IMR-90 (cell line): ENCODE data around the gene GNE. TPM values are rescaled to one million over a fixed set of nuclear protein-coding genes. Genes with fewer than 3 reads are reported as not detected.
"Not testable (repeated sequence)": the region's sequence is repeated elsewhere in the genome, so short reads cannot be mapped to it uniquely, and the experiment has no call there.

ENCODE experiments used
- ATAC-seq: fragments of 200-7000 bp; cut with Tn5 transposase; 2 replicates; pipeline ENCODE4 v1.9.1; 2020; ENCODE audit warnings: low read depth, mild to moderate bottlenecking, moderate library complexity
- BruUV-seq: library from RNA; stranded (reverse); fragments of 400-500 nt; replicated peaks from 2 replicates; lab custom pipeline; 2021; lab: Mats Ljungman, UMichigan
- CTCF ChIA-PET: fragments of 300-600 bp; formaldehyde crosslinking; extraction: SDS; loops from one replicate; lab custom pipeline; 2021; ENCODE audit warnings: antibody characterized with exemption; lab: Yijun Ruan, JAX
- POLR2A ChIA-PET: fragments of 300-600 bp; sonication (Branson Sonifier 250); formaldehyde crosslinking; loops from one replicate; lab custom pipeline; 2022; ENCODE audit warnings: antibody characterized with exemption; ENCODE audit not compliant: unreplicated experiment; lab: Charles Lee
- DNase-seq: peaks from one replicate; pipeline ENCODE4 v3.0.0; 2013
- H2AFZ ChIP-seq: replicated peaks from 2 replicates; pipeline ENCODE3; 2013; ENCODE audit warnings: low read length, mild to moderate bottlenecking; ENCODE audit not compliant: poor library complexity
- H2AK5ac ChIP-seq: 2 replicates; pipeline ENCODE4 v1.6.1; 2013; ENCODE audit warnings: low read depth, low read length, inconsistent platforms
- H2AK9ac ChIP-seq: replicated peaks from 2 replicates; pipeline ENCODE3; 2013; ENCODE audit warnings: mild to moderate bottlenecking, low read depth, low read length, moderate library complexity; ENCODE audit not compliant: poor library complexity
- H2BK120ac ChIP-seq: 2 replicates; pipeline ENCODE4 v1.6.1; 2013; ENCODE audit warnings: low read depth, low read length, inconsistent platforms
- H2BK15ac ChIP-seq: 3 replicates; pipeline ENCODE4 v1.6.1; 2013; ENCODE audit warnings: low read depth, low read length, inconsistent platforms
- H2BK20ac ChIP-seq: 2 replicates; pipeline ENCODE4 v1.6.1; 2013; ENCODE audit warnings: low read depth, mild to moderate bottlenecking, inconsistent platforms, low read length, moderate library complexity
- H2BK5ac ChIP-seq: 2 replicates; pipeline ENCODE4 v1.6.1; 2013; ENCODE audit warnings: mild to moderate bottlenecking, low read depth, low read length, inconsistent platforms; ENCODE audit not compliant: poor library complexity, severe bottlenecking
- H3K14ac ChIP-seq: replicated peaks from 2 replicates; pipeline ENCODE4 v1.6.1; 2013; ENCODE audit warnings: low read depth, low read length, inconsistent platforms
- H3K18ac ChIP-seq: 2 replicates; pipeline ENCODE4 v1.6.1; 2013; ENCODE audit warnings: low read depth, low read length, control low read depth
- H3K23ac ChIP-seq: 2 replicates; pipeline ENCODE4 v1.6.1; 2013; ENCODE audit warnings: low read depth, low read length, inconsistent platforms
- H3K27ac ChIP-seq: 2 replicates; pipeline ENCODE4 v1.5.1; 2013; ENCODE audit warnings: mild to moderate bottlenecking, control low read depth, low read length; ENCODE audit not compliant: insufficient read depth
- H3K27me3 ChIP-seq: 2 replicates; pipeline ENCODE4 v1.6.1; 2013; ENCODE audit warnings: low read length; ENCODE audit not compliant: control insufficient read depth, insufficient read depth
- H3K36me3 ChIP-seq: 2 replicates; pipeline ENCODE4 v1.6.1; 2013; ENCODE audit warnings: low read length, mixed read lengths; ENCODE audit not compliant: control insufficient read depth, insufficient read depth
- H3K4ac ChIP-seq: 2 replicates; pipeline ENCODE4 v1.6.1; 2013; ENCODE audit warnings: low read depth, low read length, inconsistent platforms
- H3K4me1 ChIP-seq: 2 replicates; pipeline ENCODE4 v1.6.1; 2013; ENCODE audit warnings: low read length, mixed read lengths; ENCODE audit not compliant: control insufficient read depth, insufficient read depth
- H3K4me2 ChIP-seq: 2 replicates; pipeline ENCODE4 v1.6.1; 2013; ENCODE audit warnings: low read depth, mild to moderate bottlenecking, control low read depth, low read length, moderate library complexity
- H3K4me3 ChIP-seq: 2 replicates; pipeline ENCODE4 v1.5.1; 2013; ENCODE audit warnings: low read depth, mild to moderate bottlenecking, control low read depth, low read length, moderate library complexity; ENCODE audit not compliant: insufficient read depth
- H3K56ac ChIP-seq: 2 replicates; pipeline ENCODE4 v1.6.1; 2013; ENCODE audit warnings: low read length, inconsistent platforms; ENCODE audit not compliant: insufficient read depth; ENCODE audit errors: extremely low read depth
- H3K79me1 ChIP-seq, 2 experiments: 2 replicates each; pipeline ENCODE4 v1.6.1; 2013; ENCODE audit warnings: low read length in 2 of 2, inconsistent platforms in 1 of 2, low read depth in 1 of 2
- H3K9ac ChIP-seq: 2 replicates; pipeline ENCODE4 v1.6.1; 2013; ENCODE audit warnings: low read depth, low read length, control low read depth
- H3K9me1 ChIP-seq: 2 replicates; pipeline ENCODE4 v1.6.1; 2013; ENCODE audit warnings: low read length, inconsistent platforms; ENCODE audit not compliant: insufficient read depth
- H3K9me3 ChIP-seq: 2 replicates; pipeline ENCODE4 v1.6.1; 2013; ENCODE audit warnings: low read length; ENCODE audit not compliant: control insufficient read depth, insufficient read depth
- H4K20me1 ChIP-seq: 2 replicates; pipeline ENCODE4 v1.6.1; 2013; ENCODE audit warnings: low read length, inconsistent platforms; ENCODE audit not compliant: insufficient read depth
- H4K5ac ChIP-seq: 2 replicates; pipeline ENCODE4 v1.6.1; 2013; ENCODE audit warnings: mild to moderate bottlenecking, low read depth, low read length, control low read depth
- H4K8ac ChIP-seq, 2 experiments: 2 replicates each; pipeline ENCODE4 v1.6.1; 2013; ENCODE audit warnings: low read depth in 2 of 2, low read length in 2 of 2, control low read depth in 1 of 2, inconsistent platforms in 1 of 2
- H4K91ac ChIP-seq: 2 replicates; pipeline ENCODE4 v1.6.1; 2013; ENCODE audit warnings: low read depth, low read length, inconsistent platforms; ENCODE audit not compliant: insufficient read depth
- WGBS, 2 experiments: methylation state at CpG; one replicate each; pipeline versions ENCODE4 v1.1.5 to v1.1.7; 2013; ENCODE audit warnings: missing lambda C conversion rate in 2 of 2; ENCODE audit not compliant: insufficient read length in 1 of 2; ENCODE audit errors: extremely low coverage in 2 of 2; 5-methylcytosine and 5-hydroxymethylcytosine counted together
- dilution Hi-C: fragments of 300-500 bp; cut with HindIII; formaldehyde crosslinking; loops from one replicate; pipeline ENCODE4 v1.14.3; 2018; ENCODE audit warnings: low sequenced_read_pairs; ENCODE audit not compliant: unreplicated experiment
- in situ Hi-C: fragments of 300-500 bp; cut with MboI; formaldehyde crosslinking; loops from 3 replicates; pipeline ENCODE4 v1.14.3; 2019; ENCODE audit warnings: low sequenced_read_pairs, inconsistent platforms, mixed read lengths
- intact Hi-C: fragments of 100-400 bp; cut with micrococcal nuclease; formaldehyde crosslinking; loops from 2 replicates; pipeline ENCODE4 v1.10.0; 2022
- polyA plus RNA-seq, 3 experiments: library from polyadenylated mRNA; depleted of rRNA; stranded (reverse); fragments of >200 nt; gene quantifications; 2 replicates each; pipeline ENCODE4 v1.2.3, GENCODE V29; 2012; ENCODE audit warnings: low replicate concordance in 1 of 3
- total RNA-seq: library from RNA; depleted of rRNA; stranded (reverse); fragments of >200 nt; gene quantifications from 2 replicates; pipeline ENCODE4 v1.2.3, GENCODE V29; 2012

The GNE gene
- total and polyA plus RNA-seq, 2 of the 4 experiments (the other 2 are of a cell fraction), result 11.7 to 34.1 TPM

DNA sequence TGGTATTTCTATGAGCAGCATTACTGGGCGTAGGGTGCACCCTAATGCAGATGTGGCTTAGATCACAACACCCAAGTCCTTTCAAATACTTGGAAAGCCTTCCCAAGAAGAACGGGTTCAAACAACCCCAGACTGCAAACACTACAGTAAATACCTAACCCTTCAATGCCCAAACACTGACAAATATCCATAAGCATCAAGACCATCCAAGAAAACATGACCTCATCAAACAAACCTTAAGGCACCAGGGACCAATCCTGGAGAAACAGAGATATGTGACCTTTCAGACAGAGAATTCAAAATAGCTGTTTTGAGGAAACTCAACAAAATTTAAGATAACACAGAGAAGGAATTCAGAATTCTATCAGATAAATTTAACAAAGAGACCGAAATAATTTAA, 83.0 kb downstream of the GNE start:
- H2BK15ac ChIP-seq, H3K4me3 ChIP-seq, dilution Hi-C loops, H3K14ac ChIP-seq, H3K9me3 ChIP-seq, DNase-seq, H3K27ac ChIP-seq, BruUV-seq, H3K79me1 ChIP-seq, H3K23ac ChIP-seq, CTCF ChIA-PET, H3K18ac ChIP-seq, H2AK5ac ChIP-seq, H2BK20ac ChIP-seq, H2BK120ac ChIP-seq, ATAC-seq, H3K27me3 ChIP-seq, H4K8ac ChIP-seq, intact Hi-C loops, H2AK9ac ChIP-seq, H3K9ac ChIP-seq, H3K9me1 ChIP-seq, H3K4me1 ChIP-seq, H3K4ac ChIP-seq, H3K4me2 ChIP-seq, H4K91ac ChIP-seq, H3K56ac ChIP-seq, H4K20me1 ChIP-seq, H2BK5ac ChIP-seq, H4K5ac ChIP-seq, POLR2A ChIA-PET, H3K36me3 ChIP-seq, H2AFZ ChIP-seq: not testable (repeated sequence)
- no CpG with 5 or more reads among the region's 3 CpGs for whole genome bisulfite sequencing, 2 experiments
- in situ Hi-C loops, result loop anchor here (10.0 kb wide), 1 partner anchor 210 kb away; no protein-coding TSS in a partner anchor
